ENCODE measurements around the gene CDH13. TPM values are rescaled to one million over a fixed set of nuclear protein-coding genes. Genes with fewer than 3 reads are reported as not detected.

Gene CDH13
- total RNA-seq, 1 donor from 2014 or later = 81.1 TPM

GRCh38 chr16:83743720-83744119 is 1117.0 kb downstream of the CDH13 start:
- H3K9me3 Mint-ChIP-seq (ENCODE audit: unreplicated experiment) = peaks cover 7% of the 10 kb centered on the region
- H3K4me1 Mint-ChIP-seq (ENCODE audit: low read depth, unreplicated experiment) = peaks cover 19% of the 10 kb centered on the region
- H3K27ac Mint-ChIP-seq (ENCODE audit: unreplicated experiment) = no peak overlapping the region
- no peak overlapping the region for H3K4me3 Mint-ChIP-seq (ENCODE audit: unreplicated experiment)
- H3K36me3 Mint-ChIP-seq (ENCODE audit: unreplicated experiment) = peaks cover 5% of the 10 kb centered on the region
- no peak for TF ChIP-seq CTCF (IDR thresholded peaks at IDR 0.05; ENCODE audit: partially characterized antibody, unreplicated experiment)
- no peak for DNase-seq
- peaks cover 1% of the 10 kb centered on the region for H3K27me3 Mint-ChIP-seq (ENCODE audit: unreplicated experiment)

GRCh38 chr16:83744441-83744981 is 1117.7 kb downstream of the CDH13 start:
- Mint-ChIP-seq H3K4me1 (ENCODE audit: low read depth, unreplicated experiment) (peaks cover 20% of the 10 kb centered on the region), H3K4me3 (ENCODE audit: unreplicated experiment) (no peak overlapping the region), H3K9me3 (ENCODE audit: unreplicated experiment) (peaks cover 7% of the 10 kb centered on the region), H3K27me3 (ENCODE audit: unreplicated experiment) (peaks cover 1% of the 10 kb centered on the region), H3K27ac (ENCODE audit: unreplicated experiment) (no peak overlapping the region), H3K36me3 (ENCODE audit: unreplicated experiment) (peaks cover 5% of the 10 kb centered on the region)
- TF ChIP-seq CTCF (IDR thresholded peaks at IDR 0.05; ENCODE audit: partially characterized antibody, unreplicated experiment) = no peak
- no peak for DNase-seq

- H3K27me3 Mint-ChIP-seq (ENCODE audit: unreplicated experiment) = peaks cover 1% of the 10 kb centered on the region
- DNase-seq = no peak
- peaks cover 5% of the 10 kb centered on the region for H3K36me3 Mint-ChIP-seq (ENCODE audit: unreplicated experiment)
- H3K27ac Mint-ChIP-seq (ENCODE audit: unreplicated experiment) = no peak overlapping the region
- no peak for TF ChIP-seq CTCF (IDR thresholded peaks at IDR 0.05; ENCODE audit: partially characterized antibody, unreplicated experiment)
- H3K4me3 Mint-ChIP-seq (ENCODE audit: unreplicated experiment) = no peak overlapping the region
- H3K4me1 Mint-ChIP-seq (ENCODE audit: low read depth, unreplicated experiment) = peaks cover 20% of the 10 kb centered on the region
- H3K9me3 Mint-ChIP-seq (ENCODE audit: unreplicated experiment) = peaks cover 7% of the 10 kb centered on the region
These were observed 1119.8 kb downstream of the CDH13 start for GRCh38 chr16:83746611-83747010.

- Mint-ChIP-seq H3K36me3 (ENCODE audit: unreplicated experiment) (peaks cover 5% of the 10 kb centered on the region), H3K4me3 (ENCODE audit: unreplicated experiment) (no peak overlapping the region), H3K4me1 (ENCODE audit: low read depth, unreplicated experiment) (peaks cover 20% of the 10 kb centered on the region), H3K27me3 (ENCODE audit: unreplicated experiment) (no peaks in the 10 kb centered on the region), H3K27ac (ENCODE audit: unreplicated experiment) (no peak overlapping the region), H3K9me3 (ENCODE audit: unreplicated experiment) (peaks cover 7% of the 10 kb centered on the region)
- DNase-seq = no peak
- no peak for TF ChIP-seq CTCF (IDR thresholded peaks at IDR 0.05; ENCODE audit: partially characterized antibody, unreplicated experiment)
These were observed 1121.2 kb downstream of the CDH13 start for GRCh38 chr16:83747936-83748335.

- H3K27ac Mint-ChIP-seq (ENCODE audit: unreplicated experiment) = no peak overlapping the region
- H3K4me1 Mint-ChIP-seq (ENCODE audit: low read depth, unreplicated experiment) = no peaks in the 10 kb centered on the region
- no peaks in the 10 kb centered on the region for H3K9me3 Mint-ChIP-seq (ENCODE audit: unreplicated experiment)
- no peak for DNase-seq
- TF ChIP-seq CTCF (IDR thresholded peaks at IDR 0.05; ENCODE audit: partially characterized antibody, unreplicated experiment) = no peak
- no peak overlapping the region for H3K4me3 Mint-ChIP-seq (ENCODE audit: unreplicated experiment)
- no peaks in the 10 kb centered on the region for H3K27me3 Mint-ChIP-seq (ENCODE audit: unreplicated experiment)
- H3K36me3 Mint-ChIP-seq (ENCODE audit: unreplicated experiment) = peaks cover 3% of the 10 kb centered on the region
These were observed 1128.6 kb downstream of the CDH13 start for GRCh38 chr16:83755391-83755790.
